IMR-90 (cell line): ENCODE measurements around the gene ZNF688. TPM values are rescaled to one million over a fixed set of nuclear protein-coding genes. Genes with fewer than 3 reads are reported as not detected.

ENCODE experiments used
- ATAC-seq: fragments of 200-7000 bp; cut with Tn5 transposase; 2 replicates; pipeline ENCODE4 v1.9.1; 2020; ENCODE audit warnings: low read depth, mild to moderate bottlenecking, moderate library complexity
- BruUV-seq: library from RNA; stranded (reverse); fragments of 400-500 nt; replicated peaks from 2 replicates; lab custom pipeline; 2021; lab: Mats Ljungman, UMichigan
- CTCF ChIA-PET: fragments of 300-600 bp; formaldehyde crosslinking; extraction: SDS; loops from one replicate; lab custom pipeline; 2021; ENCODE audit warnings: antibody characterized with exemption; lab: Yijun Ruan, JAX
- POLR2A ChIA-PET: fragments of 300-600 bp; sonication (Branson Sonifier 250); formaldehyde crosslinking; loops from one replicate; lab custom pipeline; 2022; ENCODE audit warnings: antibody characterized with exemption; ENCODE audit not compliant: unreplicated experiment; lab: Charles Lee
- DNase-seq: peaks from one replicate; pipeline ENCODE4 v3.0.0; 2013
- H2AFZ ChIP-seq: replicated peaks from 2 replicates; pipeline ENCODE3; 2013; ENCODE audit warnings: low read length, mild to moderate bottlenecking; ENCODE audit not compliant: poor library complexity
- H2AK5ac ChIP-seq: 2 replicates; pipeline ENCODE4 v1.6.1; 2013; ENCODE audit warnings: low read depth, low read length, inconsistent platforms
- H2AK9ac ChIP-seq: replicated peaks from 2 replicates; pipeline ENCODE3; 2013; ENCODE audit warnings: mild to moderate bottlenecking, low read depth, low read length, moderate library complexity; ENCODE audit not compliant: poor library complexity
- H2BK120ac ChIP-seq: 2 replicates; pipeline ENCODE4 v1.6.1; 2013; ENCODE audit warnings: low read depth, low read length, inconsistent platforms
- H2BK15ac ChIP-seq: 3 replicates; pipeline ENCODE4 v1.6.1; 2013; ENCODE audit warnings: low read depth, low read length, inconsistent platforms
- H2BK20ac ChIP-seq: 2 replicates; pipeline ENCODE4 v1.6.1; 2013; ENCODE audit warnings: low read depth, mild to moderate bottlenecking, inconsistent platforms, low read length, moderate library complexity
- H2BK5ac ChIP-seq: 2 replicates; pipeline ENCODE4 v1.6.1; 2013; ENCODE audit warnings: mild to moderate bottlenecking, low read depth, low read length, inconsistent platforms; ENCODE audit not compliant: poor library complexity, severe bottlenecking
- H3K14ac ChIP-seq: replicated peaks from 2 replicates; pipeline ENCODE4 v1.6.1; 2013; ENCODE audit warnings: low read depth, low read length, inconsistent platforms
- H3K18ac ChIP-seq: 2 replicates; pipeline ENCODE4 v1.6.1; 2013; ENCODE audit warnings: low read depth, low read length, control low read depth
- H3K23ac ChIP-seq: 2 replicates; pipeline ENCODE4 v1.6.1; 2013; ENCODE audit warnings: low read depth, low read length, inconsistent platforms
- H3K27ac ChIP-seq: 2 replicates; pipeline ENCODE4 v1.5.1; 2013; ENCODE audit warnings: mild to moderate bottlenecking, control low read depth, low read length; ENCODE audit not compliant: insufficient read depth
- H3K27me3 ChIP-seq: 2 replicates; pipeline ENCODE4 v1.6.1; 2013; ENCODE audit warnings: low read length; ENCODE audit not compliant: control insufficient read depth, insufficient read depth
- H3K36me3 ChIP-seq: 2 replicates; pipeline ENCODE4 v1.6.1; 2013; ENCODE audit warnings: low read length, mixed read lengths; ENCODE audit not compliant: control insufficient read depth, insufficient read depth
- H3K4ac ChIP-seq: 2 replicates; pipeline ENCODE4 v1.6.1; 2013; ENCODE audit warnings: low read depth, low read length, inconsistent platforms
- H3K4me1 ChIP-seq: 2 replicates; pipeline ENCODE4 v1.6.1; 2013; ENCODE audit warnings: low read length, mixed read lengths; ENCODE audit not compliant: control insufficient read depth, insufficient read depth
- H3K4me2 ChIP-seq: 2 replicates; pipeline ENCODE4 v1.6.1; 2013; ENCODE audit warnings: low read depth, mild to moderate bottlenecking, control low read depth, low read length, moderate library complexity
- H3K4me3 ChIP-seq: 2 replicates; pipeline ENCODE4 v1.5.1; 2013; ENCODE audit warnings: low read depth, mild to moderate bottlenecking, control low read depth, low read length, moderate library complexity; ENCODE audit not compliant: insufficient read depth
- H3K56ac ChIP-seq: 2 replicates; pipeline ENCODE4 v1.6.1; 2013; ENCODE audit warnings: low read length, inconsistent platforms; ENCODE audit not compliant: insufficient read depth; ENCODE audit errors: extremely low read depth
- H3K79me1 ChIP-seq, 2 experiments: 2 replicates each; pipeline ENCODE4 v1.6.1; 2013; ENCODE audit warnings: low read length in 2 of 2, inconsistent platforms in 1 of 2, low read depth in 1 of 2
- H3K9ac ChIP-seq: 2 replicates; pipeline ENCODE4 v1.6.1; 2013; ENCODE audit warnings: low read depth, low read length, control low read depth
- H3K9me1 ChIP-seq: 2 replicates; pipeline ENCODE4 v1.6.1; 2013; ENCODE audit warnings: low read length, inconsistent platforms; ENCODE audit not compliant: insufficient read depth
- H3K9me3 ChIP-seq: 2 replicates; pipeline ENCODE4 v1.6.1; 2013; ENCODE audit warnings: low read length; ENCODE audit not compliant: control insufficient read depth, insufficient read depth
- H4K20me1 ChIP-seq: 2 replicates; pipeline ENCODE4 v1.6.1; 2013; ENCODE audit warnings: low read length, inconsistent platforms; ENCODE audit not compliant: insufficient read depth
- H4K5ac ChIP-seq: 2 replicates; pipeline ENCODE4 v1.6.1; 2013; ENCODE audit warnings: mild to moderate bottlenecking, low read depth, low read length, control low read depth
- H4K8ac ChIP-seq, 2 experiments: 2 replicates each; pipeline ENCODE4 v1.6.1; 2013; ENCODE audit warnings: low read depth in 2 of 2, low read length in 2 of 2, control low read depth in 1 of 2, inconsistent platforms in 1 of 2
- H4K91ac ChIP-seq: 2 replicates; pipeline ENCODE4 v1.6.1; 2013; ENCODE audit warnings: low read depth, low read length, inconsistent platforms; ENCODE audit not compliant: insufficient read depth
- CEBPB ChIP-seq: IDR thresholded peaks from 2 replicates; pipeline ENCODE4 v1.6.1; 2012; ENCODE audit warnings: low read depth, low read length, improper control_type of control experiment
- CHD1 ChIP-seq: IDR thresholded peaks from 2 replicates; pipeline ENCODE4 v1.6.1; 2012; ENCODE audit warnings: low read depth, low read length, improper control_type of control experiment
- CTCF ChIP-seq: conservative IDR thresholded peaks from 2 replicates; pipeline ENCODE4 v1.5.1; 2012; ENCODE audit warnings: mild to moderate bottlenecking, low read depth, low read length, improper control_type of control experiment
- ELK1 ChIP-seq: fragments of 150-350 bp; IDR thresholded peaks from 2 replicates; pipeline ENCODE4 v1.6.1; 2016; ENCODE audit warnings: low read depth, mild to moderate bottlenecking, low read length, moderate library complexity, borderline replicate concordance
- FOS ChIP-seq: fragments of 150-350 bp; IDR thresholded peaks from 2 replicates; pipeline ENCODE4 v1.6.1; 2016; ENCODE audit warnings: low read depth, low read length
- MAFK ChIP-seq: IDR thresholded peaks from 2 replicates; pipeline ENCODE4 v1.6.1; 2012; ENCODE audit warnings: low read depth, low read length, improper control_type of control experiment
- MAZ ChIP-seq: IDR thresholded peaks from 2 replicates; pipeline ENCODE4 v1.6.1; 2012; ENCODE audit warnings: low read depth, mild to moderate bottlenecking, low read length, improper control_type of control experiment, moderate library complexity, borderline replicate concordance
- MXI1 ChIP-seq: IDR thresholded peaks from 2 replicates; pipeline ENCODE4 v1.6.1; 2012; ENCODE audit warnings: low read depth, mild to moderate bottlenecking, low read length, moderate library complexity, borderline replicate concordance
- NFE2L2 ChIP-seq: fragments of 150-350 bp; IDR thresholded peaks from 2 replicates; pipeline ENCODE4 v1.6.1; 2016; ENCODE audit warnings: low read depth, mild to moderate bottlenecking, low read length
- POLR2A ChIP-seq: IDR thresholded peaks from 2 replicates; pipeline ENCODE4 v1.6.1; 2012; ENCODE audit warnings: mild to moderate bottlenecking, low read depth, low read length
- SMC3 ChIP-seq: fragments of 150-350 bp; IDR thresholded peaks from 2 replicates; pipeline ENCODE4 v1.6.1; 2016; ENCODE audit warnings: low read depth, mild to moderate bottlenecking, antibody characterized with exemption, low read length, moderate library complexity
- USF2 ChIP-seq: fragments of 150-350 bp; IDR thresholded peaks from 2 replicates; pipeline ENCODE4 v1.6.1; 2017; ENCODE audit warnings: mild to moderate bottlenecking, antibody characterized with exemption, low read length, low read depth
- WGBS, 2 experiments: methylation state at CpG; one replicate each; pipeline versions ENCODE4 v1.1.5 to v1.1.7; 2013; ENCODE audit warnings: missing lambda C conversion rate in 2 of 2; ENCODE audit not compliant: insufficient read length in 1 of 2; ENCODE audit errors: extremely low coverage in 2 of 2; 5-methylcytosine and 5-hydroxymethylcytosine counted together
- dilution Hi-C: fragments of 300-500 bp; cut with HindIII; formaldehyde crosslinking; loops from one replicate; pipeline ENCODE4 v1.14.3; 2018; ENCODE audit warnings: low sequenced_read_pairs; ENCODE audit not compliant: unreplicated experiment
- in situ Hi-C: fragments of 300-500 bp; cut with MboI; formaldehyde crosslinking; loops from 3 replicates; pipeline ENCODE4 v1.14.3; 2019; ENCODE audit warnings: low sequenced_read_pairs, inconsistent platforms, mixed read lengths
- intact Hi-C: fragments of 100-400 bp; cut with micrococcal nuclease; formaldehyde crosslinking; loops from 2 replicates; pipeline ENCODE4 v1.10.0; 2022
- polyA plus RNA-seq, 3 experiments: library from polyadenylated mRNA; depleted of rRNA; stranded (reverse); fragments of >200 nt; gene quantifications; 2 replicates each; pipeline ENCODE4 v1.2.3, GENCODE V29; 2012; ENCODE audit warnings: low replicate concordance in 1 of 3
- total RNA-seq: library from RNA; depleted of rRNA; stranded (reverse); fragments of >200 nt; gene quantifications from 2 replicates; pipeline ENCODE4 v1.2.3, GENCODE V29; 2012

The ZNF688 gene
- total and polyA plus RNA-seq, 2 of the 4 experiments (the other 2 are of a cell fraction): 1.8 to 3.7 TPM

GRCh38 chr16:30548416-30549253, 22.9 kb downstream of the ZNF688 start:
- POLR2A ChIA-PET: no interaction called here
- in situ Hi-C loops: no loop called here
- no TSS peak for BruUV-seq

More at GRCh38 chr16:30548416-30549253, 22.9 kb downstream of the ZNF688 start:
- no peak overlapping the region for H3K23ac ChIP-seq
- H2BK20ac ChIP-seq: no peak overlapping the region
- H4K5ac ChIP-seq: no peak overlapping the region
- no peak overlapping the region for H4K91ac ChIP-seq
- H2BK15ac ChIP-seq: no peak overlapping the region
- intact Hi-C loops: no loop called here
- H3K27me3 ChIP-seq: no peaks in the 10 kb centered on the region
- peaks cover 6% of the 10 kb centered on the region; the same call in 1 of the 2 replicates for H3K9me1 ChIP-seq
- peak; percentile 36; the same call in 1 of the 2 replicates for ATAC-seq
- H2AK9ac ChIP-seq: no peak overlapping the region
- no peak overlapping the region for H3K4me2 ChIP-seq
- no peak overlapping the region for H2BK5ac ChIP-seq
- CTCF ChIA-PET: interaction anchor here (0.6 kb wide), 1 partner anchor 48 kb away, joined by 3 read pairs; no protein-coding TSS in a partner anchor
- H3K9ac ChIP-seq: no peak overlapping the region
- WGBS, 2 experiments: 40% methylated on average over 1 of the region's 8 CpGs; no CpG with 5 or more reads in 1 of the 2 experiments
- H3K4ac ChIP-seq: no peak overlapping the region
- H3K79me1 ChIP-seq: peaks cover 7 to 13% of the 10 kb centered on the region in 2 experiments; a peak in 2 of 4 replicates
- H3K9me3 ChIP-seq: no peaks in the 10 kb centered on the region
- no peak overlapping the region for H2AK5ac ChIP-seq
- no peak for TF ChIP-seq CEBPB
- TF ChIP-seq MAZ: no peak
- no peak for TF ChIP-seq NFE2L2
- TF ChIP-seq SMC3: no peak
- no peak for TF ChIP-seq CTCF
- no peak for TF ChIP-seq USF2
- no peak for TF ChIP-seq MXI1
- TF ChIP-seq MAFK: no peak
- TF ChIP-seq POLR2A: no peak
- TF ChIP-seq FOS: no peak
- no peak for TF ChIP-seq ELK1
- no peak for TF ChIP-seq CHD1
- no peak overlapping the region for H3K18ac ChIP-seq
- H3K4me3 ChIP-seq: no peak overlapping the region
- H4K20me1 ChIP-seq: no peaks in the 10 kb centered on the region
- H3K56ac ChIP-seq: no peak overlapping the region
- H3K4me1 ChIP-seq: peaks cover 6% of the 10 kb centered on the region
- no peak overlapping the region for H2BK120ac ChIP-seq
- dilution Hi-C loops: no loop called here
- no peak overlapping the region for H3K27ac ChIP-seq
- H3K36me3 ChIP-seq: peaks cover 4% of the 10 kb centered on the region; the same call in 1 of the 2 replicates
- no peak overlapping the region for H4K8ac ChIP-seq
- no peak for DNase-seq
- no peak overlapping the region for H3K14ac ChIP-seq
- no peak overlapping the region for H2AFZ ChIP-seq
